ENCODE results near the gene CDC42BPB. TPM values are rescaled to one million over a fixed set of nuclear protein-coding genes. Genes with fewer than 3 reads are reported as not detected.

Gene CDC42BPB
- total RNA-seq, 4 donors from 2014 or later, result 145 to 255 (median 197) TPM

- H3K27me3 ChIP-seq, result no peaks in the 10 kb centered on the region
- peak in 2 of 3 donors; percentile 67 to 76 for DNase-seq
- peak overlapping the region in 1 of 4 donors; percentile 46 for H3K27ac ChIP-seq
- no peaks in the 10 kb centered on the region for H3K9me3 ChIP-seq
- H3K36me3 ChIP-seq, result no peaks in the 10 kb centered on the region
- no peak for TF ChIP-seq POLR2A (IDR thresholded peaks at IDR 0.05)
- TF ChIP-seq, protein P1, sequence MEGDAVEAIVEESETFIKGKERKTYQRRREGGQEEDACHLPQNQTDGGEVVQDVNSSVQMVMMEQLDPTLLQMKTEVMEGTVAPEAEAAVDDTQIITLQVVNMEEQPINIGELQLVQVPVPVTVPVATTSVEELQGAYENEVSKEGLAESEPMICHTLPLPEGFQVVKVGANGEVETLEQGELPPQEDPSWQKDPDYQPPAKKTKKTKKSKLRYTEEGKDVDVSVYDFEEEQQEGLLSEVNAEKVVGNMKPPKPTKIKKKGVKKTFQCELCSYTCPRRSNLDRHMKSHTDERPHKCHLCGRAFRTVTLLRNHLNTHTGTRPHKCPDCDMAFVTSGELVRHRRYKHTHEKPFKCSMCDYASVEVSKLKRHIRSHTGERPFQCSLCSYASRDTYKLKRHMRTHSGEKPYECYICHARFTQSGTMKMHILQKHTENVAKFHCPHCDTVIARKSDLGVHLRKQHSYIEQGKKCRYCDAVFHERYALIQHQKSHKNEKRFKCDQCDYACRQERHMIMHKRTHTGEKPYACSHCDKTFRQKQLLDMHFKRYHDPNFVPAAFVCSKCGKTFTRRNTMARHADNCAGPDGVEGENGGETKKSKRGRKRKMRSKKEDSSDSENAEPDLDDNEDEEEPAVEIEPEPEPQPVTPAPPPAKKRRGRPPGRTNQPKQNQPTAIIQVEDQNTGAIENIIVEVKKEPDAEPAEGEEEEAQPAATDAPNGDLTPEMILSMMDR (IDR thresholded peaks at IDR 0.05), result no peak
- H3K4me1 ChIP-seq, result peaks cover 6 to 58% (median 16%) of the 10 kb centered on the region in 4 donors
- no peak overlapping the region for H3K4me3 ChIP-seq
Observed at GRCh38 chr14:103100281-103101121, 43.2 kb upstream of the CDC42BPB start.

- Histone ChIP-seq H3K4me1 (peaks cover 6 to 53% (median 12%) of the 10 kb centered on the region in 4 donors), H3K27ac (peak overlapping the region in 1 of 4 donors; percentile 46), H3K9me3 (no peaks in the 10 kb centered on the region), H3K27me3 (no peaks in the 10 kb centered on the region), H3K36me3 (no peaks in the 10 kb centered on the region), H3K4me3 (no peak overlapping the region)
- DNase-seq, result no peak
- TF ChIP-seq, protein P1 (IDR thresholded peaks at IDR 0.05), result no peak
- no peak for TF ChIP-seq POLR2A (IDR thresholded peaks at IDR 0.05)
Observed at GRCh38 chr14:103099733-103100280, 42.5 kb upstream of the CDC42BPB start.

- Histone ChIP-seq H3K4me3 (no peak overlapping the region), H3K9me3 (no peaks in the 10 kb centered on the region), H3K27ac (no peak overlapping the region), H3K27me3 (no peaks in the 10 kb centered on the region), H3K36me3 (no peaks in the 10 kb centered on the region), H3K4me1 (peaks cover 4 to 52% (median 9%) of the 10 kb centered on the region in 4 donors)
- DNase-seq, result no peak
- TF ChIP-seq, protein P1 (IDR thresholded peaks at IDR 0.05), result no peak
- no peak for TF ChIP-seq POLR2A (IDR thresholded peaks at IDR 0.05)
Observed at GRCh38 chr14:103099081-103099732, 41.9 kb upstream of the CDC42BPB start.

DNA sequence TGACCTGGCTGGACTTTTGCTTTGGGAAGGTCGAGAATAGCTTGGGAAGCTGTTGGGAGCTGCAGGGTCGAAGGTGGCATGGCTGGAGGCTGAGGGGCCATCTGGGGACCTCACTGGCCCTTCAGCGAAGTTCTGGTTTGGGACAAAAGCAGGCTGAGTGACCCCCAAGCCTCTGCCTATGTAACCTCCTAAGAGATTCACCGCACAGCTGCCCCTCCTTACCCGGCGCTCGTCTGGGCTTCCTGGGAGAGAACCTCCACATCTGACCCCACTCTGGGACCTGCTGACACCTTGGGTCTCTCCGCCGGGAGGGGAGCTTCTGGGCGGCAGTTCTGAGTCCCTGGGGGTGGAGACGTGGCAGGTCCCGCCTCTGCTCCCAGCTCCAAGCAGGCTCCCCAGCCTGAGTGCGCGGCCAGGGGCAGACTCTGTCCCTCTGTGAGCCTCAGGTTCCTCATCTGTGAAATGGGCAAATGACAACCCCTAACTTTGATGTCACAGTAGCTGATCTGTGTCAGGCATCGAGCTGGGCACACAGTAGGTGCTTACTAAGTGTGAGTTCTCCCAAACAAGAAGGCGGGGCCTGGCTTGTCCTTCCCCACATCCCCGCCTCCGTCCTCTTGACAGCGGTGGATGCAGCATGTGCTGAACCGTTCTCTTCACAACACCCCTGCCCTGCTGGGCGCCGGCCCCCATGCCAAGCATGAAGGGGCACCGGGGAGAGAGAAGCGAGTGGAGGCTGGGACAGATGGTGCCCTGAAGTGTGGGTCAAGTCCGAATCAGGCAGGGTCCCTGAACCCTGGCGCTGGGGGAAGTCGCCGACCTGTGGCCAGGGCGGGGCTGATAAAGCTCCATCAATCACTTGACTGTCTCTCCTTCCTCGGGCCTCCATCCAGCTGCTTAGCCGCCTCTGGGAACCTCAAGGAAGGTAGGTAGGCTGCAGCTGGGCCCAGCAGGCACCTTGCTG lies 40.9 kb upstream of the CDC42BPB start:
- H3K4me1 ChIP-seq, result peaks cover 0 to 49% (median 3%) of the 10 kb centered on the region in 4 donors

More for the DNA sequence above, 40.9 kb upstream of the CDC42BPB start:
- Histone ChIP-seq H3K4me3 (no peak overlapping the region), H3K27ac (peak overlapping the region in 1 of 4 donors; percentile 31), H3K36me3 (no peaks in the 10 kb centered on the region), H3K27me3 (no peaks in the 10 kb centered on the region), H3K9me3 (no peaks in the 10 kb centered on the region)
- DNase-seq, result peak in 1 of 3 donors; percentile 66
- TF ChIP-seq, protein P1 (IDR thresholded peaks at IDR 0.05), result no peak
- no peak for TF ChIP-seq POLR2A (IDR thresholded peaks at IDR 0.05)

Measured in Peyer's patch (tissue), 4 donors.